GM19023 (cell line): Measurements from ENCODE around the gene DAB2IP.

Source experiments
- ATAC-seq: cut with Tn5 transposase; IDR thresholded peaks from one replicate; pipeline ENCODE4 v1.9.1; 2021; ENCODE audit warnings: mild to moderate bottlenecking, moderate library complexity; ENCODE audit not compliant: unreplicated experiment

Gene DAB2IP

GRCh38 chr9:121813519-121814210 is 162.2 kb downstream of the DAB2IP start:
- ATAC-seq = no peak

- ATAC-seq = no peak
These were observed 163.2 kb downstream of the DAB2IP start for GRCh38 chr9:121814594-121814993.

GRCh38 chr9:121815084-121815483 is 163.7 kb downstream of the DAB2IP start:
- no peak for ATAC-seq

- no peak for ATAC-seq
These were observed 164.4 kb downstream of the DAB2IP start for GRCh38 chr9:121815546-121816448.

GRCh38 chr9:121816449-121816817 is 165.0 kb downstream of the DAB2IP start:
- ATAC-seq = no peak

- no peak for ATAC-seq
These were observed 165.5 kb downstream of the DAB2IP start for GRCh38 chr9:121816845-121817450.

GRCh38 chr9:121817476-121817875 is 166.0 kb downstream of the DAB2IP start:
- no peak for ATAC-seq

- ATAC-seq = no peak
These were observed 166.7 kb downstream of the DAB2IP start for GRCh38 chr9:121818016-121818661.

- ATAC-seq = no peak
These were observed 167.5 kb downstream of the DAB2IP start for GRCh38 chr9:121818841-121819427.

GRCh38 chr9:121819428-121820231 is 168.2 kb downstream of the DAB2IP start:
- ATAC-seq = no peak

- ATAC-seq = no peak
These were observed 169.0 kb downstream of the DAB2IP start for GRCh38 chr9:121820286-121821005.

- no peak for ATAC-seq
These were observed 169.9 kb downstream of the DAB2IP start for GRCh38 chr9:121821326-121821725.

- no peak for ATAC-seq
These were observed 171.0 kb downstream of the DAB2IP start for GRCh38 chr9:121822093-121823085.

GRCh38 chr9:121823451-121824169 is 172.2 kb downstream of the DAB2IP start:
- ATAC-seq = no peak

GRCh38 chr9:121824651-121825030 is 173.2 kb downstream of the DAB2IP start:
- ATAC-seq = no peak

GRCh38 chr9:121825031-121825691 is 173.7 kb downstream of the DAB2IP start:
- no peak for ATAC-seq

- ATAC-seq = no peak
These were observed 175.3 kb downstream of the DAB2IP start for GRCh38 chr9:121826711-121827110.
